ENCODE measurements around the gene PMM1.

DNA sequence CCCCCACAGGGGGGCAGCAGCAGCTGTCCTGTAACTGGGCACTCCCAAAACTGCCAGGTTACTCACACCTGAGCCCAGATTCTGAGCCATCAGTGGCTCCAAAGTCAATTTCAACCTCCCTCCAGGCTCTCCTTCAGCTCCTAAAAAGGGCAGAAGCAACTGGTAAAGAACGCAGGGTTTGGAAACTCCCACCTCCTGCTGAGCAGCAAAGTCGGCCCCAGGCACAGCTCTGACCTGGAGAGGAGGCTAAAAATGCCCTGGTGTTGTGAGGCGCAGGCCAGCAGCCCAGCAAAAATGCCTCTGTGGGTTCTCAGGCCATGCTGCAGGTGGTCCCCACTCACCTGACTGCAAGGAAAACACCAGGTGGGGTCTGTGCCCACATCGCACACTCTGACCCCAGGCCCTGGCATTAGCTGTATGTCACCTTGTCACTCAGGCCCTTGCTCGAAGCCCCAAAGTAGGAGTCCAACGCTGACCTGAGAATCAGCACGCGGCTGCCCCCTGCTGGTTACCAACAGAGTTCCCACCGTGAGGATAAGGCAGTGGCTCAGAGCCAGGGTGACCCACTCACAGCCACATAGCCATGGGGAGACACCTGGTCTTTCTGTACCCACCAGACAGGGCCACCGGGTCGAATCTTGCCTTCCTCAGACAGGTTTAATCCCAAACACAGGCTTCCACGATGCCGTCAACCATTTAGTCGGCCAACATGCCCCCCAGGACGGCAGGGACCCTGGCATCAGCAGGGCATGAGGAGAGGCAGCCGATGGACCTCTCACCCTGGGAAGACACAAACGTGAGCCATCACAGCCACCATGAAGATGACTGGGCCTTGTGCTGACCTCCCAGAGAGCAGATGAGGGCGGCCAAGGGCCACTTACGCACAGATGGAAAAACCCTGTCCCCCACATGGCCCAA, 56.5 kb downstream of the PMM1 start:
- TF ChIP-seq, protein P1, sequence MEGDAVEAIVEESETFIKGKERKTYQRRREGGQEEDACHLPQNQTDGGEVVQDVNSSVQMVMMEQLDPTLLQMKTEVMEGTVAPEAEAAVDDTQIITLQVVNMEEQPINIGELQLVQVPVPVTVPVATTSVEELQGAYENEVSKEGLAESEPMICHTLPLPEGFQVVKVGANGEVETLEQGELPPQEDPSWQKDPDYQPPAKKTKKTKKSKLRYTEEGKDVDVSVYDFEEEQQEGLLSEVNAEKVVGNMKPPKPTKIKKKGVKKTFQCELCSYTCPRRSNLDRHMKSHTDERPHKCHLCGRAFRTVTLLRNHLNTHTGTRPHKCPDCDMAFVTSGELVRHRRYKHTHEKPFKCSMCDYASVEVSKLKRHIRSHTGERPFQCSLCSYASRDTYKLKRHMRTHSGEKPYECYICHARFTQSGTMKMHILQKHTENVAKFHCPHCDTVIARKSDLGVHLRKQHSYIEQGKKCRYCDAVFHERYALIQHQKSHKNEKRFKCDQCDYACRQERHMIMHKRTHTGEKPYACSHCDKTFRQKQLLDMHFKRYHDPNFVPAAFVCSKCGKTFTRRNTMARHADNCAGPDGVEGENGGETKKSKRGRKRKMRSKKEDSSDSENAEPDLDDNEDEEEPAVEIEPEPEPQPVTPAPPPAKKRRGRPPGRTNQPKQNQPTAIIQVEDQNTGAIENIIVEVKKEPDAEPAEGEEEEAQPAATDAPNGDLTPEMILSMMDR (IDR thresholded peaks at IDR 0.05; ENCODE audit: insufficient read depth, low read length), result peak; percentile 91
- peak; percentile 16; the same call in 1 of the 2 replicates for TF ChIP-seq POLR2AphosphoS5 (IDR thresholded peaks at IDR 0.05; ENCODE audit: low read depth)
- no peak for TF ChIP-seq SPI1 (IDR thresholded peaks at IDR 0.05; ENCODE audit: borderline replicate concordance, low read depth)
- TF ChIP-seq GABPA (IDR thresholded peaks at IDR 0.05; ENCODE audit: low read depth), result no peak
